IPS DF 4.7 (cell line): ENCODE data around the gene CRTC2.
"Not testable (repeated sequence)": the region's sequence is repeated elsewhere in the genome, so short reads cannot be mapped to it uniquely, and the experiment has no call there.

ENCODE experiments used
- DNase-seq: peaks from one replicate; pipeline ENCODE4 v3.0.0-alpha.2; 2013; ENCODE audit warnings: low spot score; ENCODE audit errors: extremely low read depth

CRTC2 gene, protein sequence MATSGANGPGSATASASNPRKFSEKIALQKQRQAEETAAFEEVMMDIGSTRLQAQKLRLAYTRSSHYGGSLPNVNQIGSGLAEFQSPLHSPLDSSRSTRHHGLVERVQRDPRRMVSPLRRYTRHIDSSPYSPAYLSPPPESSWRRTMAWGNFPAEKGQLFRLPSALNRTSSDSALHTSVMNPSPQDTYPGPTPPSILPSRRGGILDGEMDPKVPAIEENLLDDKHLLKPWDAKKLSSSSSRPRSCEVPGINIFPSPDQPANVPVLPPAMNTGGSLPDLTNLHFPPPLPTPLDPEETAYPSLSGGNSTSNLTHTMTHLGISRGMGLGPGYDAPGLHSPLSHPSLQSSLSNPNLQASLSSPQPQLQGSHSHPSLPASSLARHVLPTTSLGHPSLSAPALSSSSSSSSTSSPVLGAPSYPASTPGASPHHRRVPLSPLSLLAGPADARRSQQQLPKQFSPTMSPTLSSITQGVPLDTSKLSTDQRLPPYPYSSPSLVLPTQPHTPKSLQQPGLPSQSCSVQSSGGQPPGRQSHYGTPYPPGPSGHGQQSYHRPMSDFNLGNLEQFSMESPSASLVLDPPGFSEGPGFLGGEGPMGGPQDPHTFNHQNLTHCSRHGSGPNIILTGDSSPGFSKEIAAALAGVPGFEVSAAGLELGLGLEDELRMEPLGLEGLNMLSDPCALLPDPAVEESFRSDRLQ

DNA sequence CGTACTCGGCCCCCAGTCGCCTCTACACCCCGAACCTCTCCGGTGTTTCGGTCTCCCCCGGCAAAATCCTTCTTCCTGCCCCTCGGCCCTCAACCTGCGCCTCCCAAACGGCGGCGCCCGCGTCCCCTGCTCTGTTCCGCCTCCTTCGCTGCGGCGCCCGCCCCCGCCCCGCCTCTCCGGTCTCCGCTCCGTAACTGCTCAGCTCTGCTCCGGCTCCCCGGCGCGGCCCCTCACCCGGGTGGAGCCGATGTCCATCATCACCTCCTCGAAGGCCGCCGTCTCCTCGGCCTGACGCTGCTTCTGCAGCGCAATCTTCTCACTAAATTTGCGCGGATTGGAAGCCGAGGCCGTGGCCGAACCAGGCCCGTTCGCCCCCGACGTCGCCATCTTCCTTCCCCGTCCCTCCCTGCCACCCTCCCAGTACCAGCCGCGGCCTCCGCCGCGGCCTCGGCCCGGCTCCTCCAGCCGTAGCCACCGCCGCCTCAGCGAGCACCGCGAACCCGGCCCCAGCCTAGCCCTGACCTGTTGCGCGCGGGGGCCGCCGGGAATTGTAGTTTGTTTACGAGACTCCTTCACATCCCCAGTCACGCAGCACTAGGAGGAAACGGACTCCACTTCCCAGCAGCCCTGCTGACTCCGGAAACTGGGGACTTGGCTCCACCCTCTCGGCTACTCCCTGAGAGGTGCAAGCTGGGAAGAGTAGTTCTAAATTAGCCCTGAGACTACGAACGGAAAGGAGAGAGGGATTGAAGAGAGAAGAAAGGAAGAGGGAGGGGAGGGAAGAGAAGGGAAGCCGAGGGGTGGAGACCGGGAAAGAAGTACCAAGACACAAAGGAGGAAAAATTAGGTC lies at the start of gene CRTC2:
TSS of gene CRTC2 (minus strand) at position 502 of the 850 bp plus-strand sequence. CDS start at position 387, 115 bp downstream.
- peak; percentile 99 for DNase-seq

DNA sequence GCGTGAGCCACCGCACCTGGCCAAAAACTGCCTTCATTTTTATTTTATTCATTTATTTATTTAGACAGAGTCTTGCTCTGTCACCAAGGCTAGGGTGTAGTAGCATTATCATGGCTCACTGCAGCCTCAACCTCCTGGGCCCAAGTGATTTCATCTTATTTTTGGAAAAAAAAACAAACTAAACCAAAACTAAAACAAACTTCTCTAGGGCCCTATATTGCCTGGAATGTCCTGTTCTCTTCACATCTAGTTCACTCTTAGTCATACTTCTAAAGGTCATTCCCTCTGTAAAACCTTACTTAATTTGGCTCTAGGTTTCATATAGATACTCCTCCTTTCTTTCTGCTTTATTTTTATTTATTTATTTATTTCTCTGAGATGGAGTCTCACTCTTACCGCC lies 47.7 kb upstream of the CRTC2 start:
- DNase-seq: no peak

DNA sequence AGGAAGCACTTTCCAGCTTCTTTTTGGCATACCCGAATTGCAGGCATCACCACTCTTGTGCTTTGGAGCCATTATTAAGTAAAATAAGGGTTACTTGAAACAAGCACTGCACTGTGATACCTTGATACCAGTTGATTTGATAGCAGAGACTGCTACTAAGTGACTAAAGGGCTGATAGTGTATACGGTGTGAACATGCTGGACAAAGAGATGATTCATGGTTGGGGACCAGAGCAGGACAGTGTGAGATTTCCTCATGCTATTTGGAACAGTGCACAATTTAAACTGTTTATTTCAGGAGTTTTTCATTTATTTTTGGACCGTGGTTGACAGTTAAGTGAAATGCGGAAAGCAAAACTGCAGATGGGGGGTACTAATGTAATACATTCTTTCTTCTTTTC lies 42.0 kb upstream of the CRTC2 start:
- no peak for DNase-seq

DNA sequence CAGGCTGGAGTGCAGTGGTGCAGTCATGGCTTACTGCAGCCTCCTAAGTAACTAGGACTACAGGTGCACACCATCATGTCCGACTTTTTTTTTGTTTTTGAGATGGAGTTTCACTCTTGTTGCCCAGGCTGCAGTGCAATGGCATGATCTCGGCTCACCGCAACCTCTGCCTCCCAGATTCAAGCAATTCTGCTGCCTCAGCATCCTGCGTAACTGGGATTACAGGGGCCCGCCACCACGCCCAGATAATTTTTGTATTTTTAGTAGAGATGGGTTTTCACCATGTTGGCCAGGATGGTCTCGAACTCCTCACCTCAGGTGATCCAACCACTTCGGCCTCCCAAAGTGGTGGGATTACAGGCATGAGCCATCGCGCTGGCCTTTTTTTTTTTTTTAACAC lies 38.5 kb upstream of the CRTC2 start:
- not testable (repeated sequence) for DNase-seq

DNA sequence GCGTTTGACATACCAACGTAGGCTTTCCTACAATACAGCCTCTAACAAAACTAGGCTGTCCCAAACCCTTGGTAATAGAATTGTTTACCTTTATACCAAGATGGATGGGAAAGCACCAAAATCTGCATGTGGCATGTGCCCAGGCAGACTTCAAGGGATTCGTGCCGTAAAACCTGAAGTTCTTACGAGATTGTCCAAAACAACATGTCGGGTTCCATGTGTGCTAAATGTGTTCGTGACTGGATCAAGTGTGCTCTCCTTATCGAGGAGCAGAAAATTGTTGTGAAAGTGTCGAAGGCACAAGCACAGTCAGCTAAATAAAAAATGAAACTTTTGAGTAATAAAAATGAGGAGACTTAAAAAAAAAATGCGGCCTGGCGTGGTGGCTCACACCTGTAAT lies 37.2 kb upstream of the CRTC2 start:
- DNase-seq: no peak

DNA sequence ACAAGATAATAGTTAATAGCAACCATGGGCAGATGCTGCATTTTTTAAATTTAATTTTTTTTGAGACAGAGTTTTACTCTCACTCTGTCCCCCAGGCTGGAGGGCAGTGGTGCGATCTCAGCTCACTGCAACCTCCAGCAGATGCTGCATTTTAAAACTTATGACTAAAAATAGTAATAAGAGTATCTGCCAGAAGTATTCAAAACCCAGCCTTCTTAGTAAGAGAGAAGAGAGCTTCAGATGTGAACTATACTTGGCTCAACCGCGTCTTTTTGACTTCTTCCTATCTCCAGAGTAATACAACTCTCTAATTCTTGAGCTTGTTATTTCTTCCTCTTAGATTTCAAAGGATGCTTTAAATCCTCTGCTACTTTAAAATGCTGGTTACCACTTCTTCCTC lies 36.8 kb upstream of the CRTC2 start:
- DNase-seq: no peak

DNA sequence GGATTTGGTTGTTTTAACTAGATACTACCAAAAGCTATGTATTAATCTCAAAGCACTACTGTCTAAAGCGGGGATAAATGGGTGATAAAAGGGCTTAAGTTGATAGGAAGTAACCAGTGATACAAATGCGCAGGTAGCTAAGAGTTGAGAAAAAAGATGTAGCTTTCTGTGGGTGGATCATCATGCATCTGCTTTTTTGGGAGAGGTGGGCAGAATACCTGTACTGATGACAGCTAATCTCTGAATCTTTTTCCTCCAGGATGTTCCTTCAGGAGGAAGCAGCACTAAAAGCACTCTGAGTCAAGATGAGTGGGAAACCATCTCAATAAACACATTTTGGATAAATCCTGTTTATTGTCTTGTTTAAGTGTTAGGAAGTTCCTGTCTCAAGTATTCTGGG lies 33.4 kb upstream of the CRTC2 start:
- DNase-seq: no peak

DNA sequence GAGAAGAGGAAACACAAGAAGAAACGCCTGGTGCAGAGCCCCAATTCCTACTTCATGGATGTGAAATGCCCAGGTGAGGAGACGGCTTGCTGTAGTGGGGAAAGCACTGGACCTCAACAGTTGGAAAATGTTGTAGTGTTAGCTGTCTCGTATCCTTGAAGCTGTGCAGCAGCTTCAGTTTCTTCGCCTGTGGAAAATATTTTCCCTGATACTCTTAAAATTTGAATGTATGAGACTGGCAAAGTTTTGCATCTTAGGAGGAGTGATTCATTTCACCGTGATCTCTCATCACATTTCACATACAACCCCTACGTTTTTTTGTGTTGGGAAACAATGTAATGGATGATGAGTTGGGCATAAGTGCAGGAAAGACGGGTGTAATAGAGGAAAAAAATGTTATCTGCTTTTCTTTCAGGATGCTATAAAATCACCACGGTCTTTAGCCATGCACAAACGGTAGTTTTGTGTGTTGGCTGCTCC lies 32.8 kb upstream of the CRTC2 start:
- no peak for DNase-seq

DNA sequence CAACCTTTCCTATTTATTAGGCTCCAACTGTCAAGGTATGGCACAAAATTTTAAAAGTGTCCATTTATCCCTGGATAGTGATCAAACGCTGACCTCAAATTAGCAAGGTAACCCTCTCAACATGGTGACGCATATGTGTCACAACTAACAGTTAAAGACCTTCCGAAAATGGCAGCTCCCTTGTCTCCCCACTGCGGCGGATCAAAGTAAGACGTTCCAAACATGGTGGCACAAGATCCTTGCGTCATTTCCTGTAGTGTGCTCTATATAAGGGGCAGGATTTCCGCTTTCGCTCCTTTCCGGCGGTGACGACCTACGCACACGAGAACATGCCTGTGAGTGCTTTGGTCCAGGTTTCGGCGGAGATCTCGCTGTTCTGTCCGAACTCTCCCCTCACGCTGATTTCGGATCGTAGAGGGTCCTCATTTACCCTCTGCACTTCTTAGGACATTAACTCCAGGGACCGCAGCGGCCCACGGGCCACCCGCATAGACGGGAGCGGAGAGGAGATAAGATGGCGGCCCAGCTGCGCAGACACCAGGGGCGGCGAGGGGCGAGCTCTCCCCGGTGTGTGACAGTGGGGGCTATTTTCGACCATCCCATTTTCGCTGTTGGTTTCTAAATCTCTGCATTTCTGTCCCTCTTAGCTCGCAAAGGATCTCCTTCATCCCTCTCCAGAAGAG lies 32.2 kb upstream of the CRTC2 start, which contains the start of gene RPS27:
TSS of gene RPS27 (plus strand) at position 295 of the 683 bp plus-strand sequence. CDS start at position 330, 35 bp downstream.
- DNase-seq: peak; percentile 97

DNA sequence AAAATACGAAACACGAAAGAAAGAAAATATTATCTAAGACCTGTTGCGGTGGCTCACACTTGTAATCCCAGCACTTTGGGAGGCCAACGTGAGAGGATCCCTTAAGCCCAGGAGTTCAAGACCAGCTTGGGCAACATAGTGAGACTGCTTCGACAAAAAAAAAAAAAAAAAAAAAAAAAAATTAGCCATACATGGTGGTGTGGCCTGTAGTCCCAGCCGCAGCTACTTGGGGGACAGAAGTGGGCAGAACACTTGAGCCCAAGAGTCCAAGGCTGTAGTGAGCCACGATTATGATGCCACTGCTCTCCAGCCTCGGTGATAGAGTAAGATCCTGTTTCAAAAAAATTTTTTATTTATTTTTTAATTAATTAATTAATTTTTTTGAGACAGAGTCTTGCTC lies 29.2 kb upstream of the CRTC2 start:
- no peak for DNase-seq

DNA sequence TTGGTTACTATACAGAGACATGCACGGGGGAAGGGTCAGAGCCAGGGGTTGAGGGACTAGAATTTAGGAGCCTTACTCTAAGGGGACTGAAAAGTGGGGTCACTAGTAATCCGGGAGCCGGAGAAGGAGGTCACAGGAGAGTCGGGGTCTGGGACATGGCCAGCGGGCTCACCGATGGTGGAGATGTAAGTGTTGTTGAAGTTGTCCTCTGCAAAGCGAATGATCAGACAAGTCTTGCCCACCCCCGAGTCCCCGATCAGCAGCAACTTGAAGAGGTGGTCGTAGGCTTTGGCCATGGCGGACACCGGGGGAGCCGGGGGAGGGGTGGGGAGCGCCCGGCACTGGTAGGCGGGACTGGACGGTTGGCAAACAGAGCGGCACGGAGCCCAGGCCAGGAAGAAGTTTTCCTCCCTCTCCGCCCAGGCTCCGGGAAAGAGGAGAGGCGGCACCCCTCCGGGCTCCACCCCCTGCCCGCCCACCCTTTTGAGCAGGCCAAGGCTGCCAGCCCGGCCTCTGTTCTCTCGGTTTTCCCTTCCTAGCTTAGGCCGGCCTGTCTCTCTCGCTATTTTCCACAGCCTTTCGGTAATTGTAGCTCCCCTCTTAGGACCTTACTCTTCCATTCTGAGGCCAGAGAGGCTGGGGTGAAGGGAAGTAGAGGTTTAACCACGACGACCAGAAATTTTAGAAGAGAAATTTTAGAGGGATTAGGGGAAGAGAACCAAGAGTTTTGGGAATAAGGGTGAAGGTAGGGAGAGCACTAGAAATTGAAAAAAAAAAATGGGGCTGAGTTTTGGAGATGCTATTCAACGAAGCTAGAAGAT lies 27.7 kb upstream of the CRTC2 start, which contains the start of gene RAB13:
TSS of gene RAB13 (minus strand) at position 399 of the 821 bp plus-strand sequence. CDS start at position 296, 103 bp downstream.
- no peak for DNase-seq

DNA sequence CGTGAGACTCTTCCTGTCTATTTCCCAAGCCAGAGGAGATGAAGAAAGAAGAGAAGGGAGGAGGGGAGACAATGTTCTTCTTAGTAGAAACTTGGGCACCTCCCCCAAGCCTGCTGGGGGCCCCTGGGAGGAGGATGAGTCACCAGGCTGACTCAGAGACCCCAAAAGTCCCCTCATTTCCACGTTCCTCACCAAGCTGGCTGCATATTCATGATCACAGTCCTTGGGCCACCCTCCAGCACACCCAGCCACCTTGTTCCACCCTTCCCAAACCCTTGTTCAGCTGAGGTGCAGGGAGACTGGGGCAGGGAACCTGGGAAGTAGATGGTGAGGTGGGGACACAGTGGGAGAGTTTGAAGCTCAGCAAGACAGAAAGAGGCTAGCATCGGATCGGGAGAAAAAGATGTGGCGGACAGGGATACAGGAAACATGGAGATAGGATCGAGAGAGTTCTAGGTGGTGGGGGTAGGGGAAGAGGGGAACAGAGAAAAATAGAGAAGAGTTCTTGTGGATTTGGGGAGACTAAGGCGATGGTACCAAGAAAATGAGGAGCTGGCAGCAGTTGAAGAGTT lies 27.0 kb upstream of the CRTC2 start:
- no peak for DNase-seq

DNA sequence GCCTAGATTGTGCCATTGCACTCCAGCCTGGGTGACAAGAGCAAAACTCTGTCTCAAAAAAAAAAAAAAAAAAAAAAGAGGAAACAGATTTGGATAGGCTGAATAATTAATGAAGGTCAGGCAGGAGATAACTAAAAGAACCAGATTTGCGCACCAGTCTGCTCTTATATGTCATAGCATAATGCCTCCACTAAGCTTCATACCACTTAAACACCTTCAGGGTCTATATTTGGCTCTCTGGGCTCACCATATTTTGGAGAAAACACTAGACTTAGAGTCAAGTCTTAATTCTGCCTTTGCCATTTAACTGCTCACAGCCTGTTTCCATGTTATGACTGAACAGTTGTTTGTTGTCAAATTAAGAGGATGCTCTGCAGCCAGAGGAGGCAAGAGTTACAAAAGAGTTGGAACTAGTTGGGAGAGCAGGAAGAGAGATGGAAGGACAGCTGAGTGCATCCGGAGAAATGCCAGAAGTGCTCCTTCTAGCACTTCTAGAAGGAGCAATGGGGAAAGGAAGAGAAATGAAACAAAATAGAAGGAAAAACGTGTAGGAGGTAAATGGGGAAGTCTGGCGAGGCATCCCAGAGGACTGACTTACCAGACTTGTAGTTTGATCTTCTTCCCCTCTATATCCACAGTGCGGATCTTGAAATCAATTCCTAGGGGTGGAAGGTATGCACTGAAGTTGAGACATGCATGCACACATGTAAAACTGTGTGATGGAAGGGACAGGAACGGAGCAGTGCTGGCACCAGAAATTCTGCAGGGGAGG lies 25.9 kb upstream of the CRTC2 start:
- no peak for DNase-seq

DNA sequence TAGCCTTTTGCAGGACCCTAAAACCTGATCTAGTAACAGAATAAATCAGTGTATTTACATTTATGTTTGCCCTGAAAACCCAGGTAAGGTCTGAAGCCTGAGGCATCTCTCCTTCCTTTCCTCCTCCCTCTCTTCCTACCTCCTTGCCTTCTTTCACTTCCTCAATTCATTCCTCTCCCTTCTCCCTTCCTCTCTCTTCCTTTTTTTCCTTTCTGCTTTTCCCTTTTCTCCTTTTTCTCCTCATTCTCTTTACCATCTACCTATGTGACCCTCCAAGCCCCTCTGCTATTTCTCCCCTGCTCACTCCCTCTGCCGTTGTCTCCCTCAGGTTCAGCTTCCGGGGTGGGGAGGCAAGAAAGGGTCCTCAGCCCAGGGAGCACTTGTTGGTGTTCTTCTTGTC lies 23.3 kb upstream of the CRTC2 start:
- DNase-seq: not testable (repeated sequence)

DNA sequence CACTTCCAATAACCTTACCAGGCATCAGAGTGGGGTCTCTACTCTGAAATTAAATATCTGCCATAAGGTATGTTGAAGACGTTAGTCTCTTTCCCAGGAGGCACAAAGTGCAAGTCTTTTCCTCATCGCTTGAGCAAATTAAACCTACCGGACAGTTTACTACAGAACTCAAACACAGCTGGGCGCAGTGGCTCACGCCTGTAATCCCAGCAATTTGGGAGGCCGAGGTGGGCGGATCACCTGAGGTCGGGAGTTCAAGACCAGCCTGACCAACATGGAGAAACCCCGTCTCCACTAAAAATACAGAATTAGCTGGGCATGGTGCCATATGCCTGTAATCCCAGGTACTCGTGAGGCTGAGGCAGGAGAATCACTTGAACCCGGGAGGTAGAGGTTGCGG lies 20.7 kb upstream of the CRTC2 start:
- not testable (repeated sequence) for DNase-seq

DNA sequence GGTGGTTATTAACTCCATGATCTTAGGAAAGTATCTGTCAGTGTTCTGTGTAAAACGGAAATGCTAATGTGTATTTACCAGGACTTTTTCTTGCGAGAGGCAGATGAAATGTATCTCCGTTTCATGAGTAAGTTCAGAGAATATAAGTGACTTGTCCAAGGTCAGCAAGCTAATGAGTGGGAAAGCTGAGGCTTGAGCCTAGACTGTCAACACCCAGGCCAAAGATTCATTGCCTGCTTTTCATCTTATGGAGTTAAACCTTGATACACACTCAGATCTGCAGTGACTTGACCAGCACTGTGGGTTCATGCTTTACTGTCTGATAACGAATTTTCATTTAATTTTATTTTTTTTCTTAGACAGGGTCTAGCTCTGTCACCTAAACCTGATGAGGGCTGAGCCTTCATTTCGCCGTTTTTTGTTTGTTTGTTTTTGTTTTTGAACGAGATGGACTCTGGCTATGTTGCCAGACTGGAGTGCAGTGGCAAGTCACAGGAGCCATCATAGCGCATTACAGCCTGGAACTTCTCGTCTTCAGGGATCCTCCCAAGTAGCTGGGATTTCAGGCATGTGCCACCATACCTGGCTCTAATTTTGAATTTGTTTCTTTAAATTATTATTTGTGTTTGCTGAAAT lies 20.0 kb upstream of the CRTC2 start:
- no peak for DNase-seq

DNA sequence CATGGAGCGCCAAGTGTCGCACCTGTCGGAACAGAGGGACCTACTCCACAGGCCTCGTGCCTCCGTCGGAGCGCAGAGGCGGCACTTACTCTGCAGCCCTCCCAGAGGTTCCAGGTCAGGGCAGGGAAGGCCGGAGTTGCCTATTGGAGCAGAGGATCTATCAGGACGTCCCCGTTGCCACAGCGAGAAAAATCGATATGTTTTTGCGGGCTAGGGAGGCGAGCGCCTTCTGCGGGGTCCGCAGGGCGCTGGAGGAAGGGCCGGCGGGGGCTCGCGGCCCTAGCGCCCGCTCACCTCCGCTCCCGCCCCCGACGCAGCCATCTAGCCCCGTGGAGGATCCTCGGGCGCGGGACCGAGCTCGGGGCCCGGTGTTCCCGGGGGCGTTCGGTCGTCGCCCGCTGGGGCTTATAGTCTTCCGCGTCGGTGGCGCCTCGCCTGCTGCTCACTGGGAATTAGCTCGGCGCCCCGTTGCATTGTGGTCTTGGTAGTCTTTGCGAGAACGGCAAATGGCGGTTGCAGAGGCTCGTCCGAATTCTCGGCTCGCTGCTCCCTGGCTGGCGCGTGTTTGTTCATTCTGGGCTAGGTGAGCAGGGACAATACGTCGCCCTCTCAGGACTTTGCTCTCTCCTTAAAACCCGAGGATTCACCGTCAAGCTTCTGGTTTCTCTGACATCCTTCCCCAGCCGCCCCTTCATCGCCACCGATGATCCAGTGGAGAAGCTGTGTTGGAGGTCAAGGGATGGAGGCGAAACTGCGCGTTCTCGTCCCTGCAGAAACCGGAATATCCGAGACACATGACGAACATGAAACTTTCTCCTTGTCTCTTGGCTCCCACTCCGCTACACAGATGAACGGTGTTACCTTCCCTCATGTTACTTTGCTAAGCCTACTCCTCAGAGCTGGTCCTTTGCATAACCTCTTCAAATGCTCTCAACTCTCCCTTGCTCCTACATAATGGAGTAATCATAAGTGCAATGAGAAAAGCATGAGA lies 19.1 kb upstream of the CRTC2 start, which contains the start of gene JTB:
TSS of gene JTB (minus strand) at position 425 of the 991 bp plus-strand sequence. CDS start at position 3, 422 bp downstream.
- no peak for DNase-seq
